GM23338 (cell line): ENCODE measurements around the gene BARX1. TPM values are rescaled to one million over a fixed set of nuclear protein-coding genes. Genes with fewer than 3 reads are reported as not detected.

Experiments used
- ATAC-seq: fragments of 200-7000 bp; cut with Tn5 transposase; 3 replicates; pipeline ENCODE4 v1.9.1; 2020
- DNase-seq: peaks from one replicate; pipeline ENCODE4 v3.0.0-alpha.2; 2015; ENCODE audit warnings: low spot score
- H2AFZ ChIP-seq: fragments of 200-600 bp; sonication (generic); 2 replicates; pipeline ENCODE4 v1.8.0; 2016; ENCODE audit warnings: antibody characterized with exemption, mild to moderate bottlenecking, moderate library complexity
- H3F3A ChIP-seq: fragments of 200-600 bp; sonication (generic); replicated peaks from 2 replicates; pipeline ENCODE4 v1.8.0; 2017; ENCODE audit warnings: antibody characterized with exemption, mixed run types, low read depth
- H3K27ac ChIP-seq: fragments of 200-600 bp; sonication (generic); 2 replicates; pipeline ENCODE4 v1.6.1; 2016; ENCODE audit warnings: low read depth
- H3K27me3 ChIP-seq: fragments of 200-600 bp; sonication (generic); 2 replicates; pipeline ENCODE4 v1.8.0; 2016; ENCODE audit warnings: mild to moderate bottlenecking, mixed run types, moderate library complexity; ENCODE audit not compliant: insufficient read depth
- H3K36me3 ChIP-seq: fragments of 200-600 bp; sonication (generic); 2 replicates; pipeline ENCODE4 v1.8.0; 2016; ENCODE audit warnings: mild to moderate bottlenecking; ENCODE audit not compliant: insufficient read depth
- H3K4me1 ChIP-seq: fragments of 200-600 bp; sonication (generic); 2 replicates; pipeline ENCODE4 v1.8.0; 2016; ENCODE audit warnings: mild to moderate bottlenecking, moderate library complexity; ENCODE audit not compliant: insufficient read depth
- H3K4me2 ChIP-seq: fragments of 200-600 bp; sonication (generic); 2 replicates; pipeline ENCODE4 v1.7.1; 2017; ENCODE audit warnings: mixed run types
- H3K4me3 ChIP-seq: fragments of 200-600 bp; sonication (generic); 2 replicates; pipeline ENCODE4 v1.6.1; 2016; ENCODE audit warnings: mixed run types
- H3K79me2 ChIP-seq: fragments of 200-600 bp; sonication (generic); replicated peaks from 2 replicates; pipeline ENCODE4 v1.8.0; 2017; ENCODE audit warnings: mild to moderate bottlenecking; ENCODE audit not compliant: insufficient read depth
- H3K9me2 ChIP-seq: fragments of 200-600 bp; sonication (generic); 2 replicates; pipeline ENCODE4 v1.8.0; 2017; ENCODE audit not compliant: insufficient read depth
- H4K20me1 ChIP-seq: fragments of 200-600 bp; sonication (generic); replicated peaks from 2 replicates; pipeline ENCODE4 v1.8.0; 2017; ENCODE audit warnings: mild to moderate bottlenecking; ENCODE audit not compliant: insufficient read depth
- H3K27ac Mint-ChIP-seq: 2 replicates; pipeline ENCODE4 v1.8.0; 2020; ENCODE audit warnings: inconsistent platforms, mild to moderate bottlenecking, moderate library complexity, mixed read lengths
- H3K27me3 Mint-ChIP-seq: 3 replicates; pipeline ENCODE4 v1.8.0; 2022; ENCODE audit warnings: low read depth, mild to moderate bottlenecking, moderate library complexity, mixed read lengths, inconsistent platforms; ENCODE audit not compliant: insufficient read depth, poor library complexity
- H3K36me3 Mint-ChIP-seq: 3 replicates; pipeline ENCODE4 v1.8.0; 2021; ENCODE audit warnings: low read depth, mild to moderate bottlenecking, inconsistent platforms, moderate library complexity, mixed read lengths
- H3K4me1 Mint-ChIP-seq: 3 replicates; pipeline ENCODE4 v1.8.0; 2020; ENCODE audit warnings: mild to moderate bottlenecking, inconsistent platforms, mixed read lengths
- H3K4me3 Mint-ChIP-seq: 3 replicates; pipeline ENCODE4 v1.8.0; 2021; ENCODE audit warnings: moderate library complexity, mild to moderate bottlenecking, inconsistent platforms, mixed read lengths
- H3K9me3 Mint-ChIP-seq: 3 replicates; pipeline ENCODE4 v1.8.0; 2020; ENCODE audit warnings: moderate library complexity, mild to moderate bottlenecking, inconsistent platforms, mixed read lengths
- CREB1 ChIP-seq: fragments of 250-450 bp; sonication (Bioruptor Pico); IDR thresholded peaks from 2 replicates; pipeline ENCODE4 v1.5.0; 2020; ENCODE audit warnings: low read depth, mild to moderate bottlenecking, moderate library complexity
- EZH2 ChIP-seq: fragments of 200-600 bp; sonication (generic); IDR thresholded peaks from one replicate; pipeline ENCODE4 v1.8.0; 2017; ENCODE audit warnings: antibody characterized with exemption, mild to moderate bottlenecking, low read depth; ENCODE audit not compliant: unreplicated experiment
- EZH2phosphoT487 ChIP-seq: fragments of 200-600 bp; sonication (generic); IDR thresholded peaks from one replicate; pipeline ENCODE4 v1.8.1; 2018; ENCODE audit warnings: antibody characterized with exemption; ENCODE audit not compliant: unreplicated experiment
- POLR2AphosphoS5 ChIP-seq: IDR thresholded peaks from 2 replicates; pipeline ENCODE4 v1.6.1; 2016; ENCODE audit warnings: antibody characterized with exemption, low read depth
- ZNF114 ChIP-seq: fragments of 250-450 bp; sonication (Bioruptor Pico); IDR thresholded peaks from 2 replicates; pipeline ENCODE4 v1.5.0; 2020; ENCODE audit warnings: mild to moderate bottlenecking, moderate library complexity
- ZNF331 ChIP-seq: fragments of 250-450 bp; sonication (Bioruptor Pico); IDR thresholded peaks from 2 replicates; pipeline ENCODE4 v1.5.0; 2020; ENCODE audit warnings: low read depth, mild to moderate bottlenecking, moderate library complexity
- polyA plus RNA-seq: library from polyadenylated mRNA; unstranded; fragments of >200 nt; fragmentation: Nextera tagmentation; extraction: Ambion mirVana; gene quantifications from 2 replicates; pipeline ENCODE4 v1.2.1, GENCODE V29; 2016
- total RNA-seq: library from RNA; depleted of rRNA; stranded (reverse); fragments of >200 nt; shearing (Covaris generic); gene quantifications from 2 replicates; pipeline ENCODE4 v1.2.3, GENCODE V29; 2014
- TF ChIP-seq, protein P1 (sequence below), 2 experiments: fragments of 200-600 bp in 1 of 2; sonication (generic) in 1 of 2; conservative IDR thresholded peaks; 2 replicates each; pipeline versions ENCODE4 v1.5.1 to v1.6.1; 2016 to 2017; ENCODE audit warnings: antibody characterized with exemption in 2 of 2, low read depth in 2 of 2, mild to moderate bottlenecking in 2 of 2, moderate library complexity in 1 of 2
- TF ChIP-seq, protein P2 (sequence below): IDR thresholded peaks from 2 replicates; pipeline ENCODE4 v1.6.1; 2016; ENCODE audit warnings: antibody characterized with exemption

Gene BARX1
- total and polyA plus RNA-seq, 2 experiments from 2014 or later, result 0.87 to 1.6 TPM

DNA sequence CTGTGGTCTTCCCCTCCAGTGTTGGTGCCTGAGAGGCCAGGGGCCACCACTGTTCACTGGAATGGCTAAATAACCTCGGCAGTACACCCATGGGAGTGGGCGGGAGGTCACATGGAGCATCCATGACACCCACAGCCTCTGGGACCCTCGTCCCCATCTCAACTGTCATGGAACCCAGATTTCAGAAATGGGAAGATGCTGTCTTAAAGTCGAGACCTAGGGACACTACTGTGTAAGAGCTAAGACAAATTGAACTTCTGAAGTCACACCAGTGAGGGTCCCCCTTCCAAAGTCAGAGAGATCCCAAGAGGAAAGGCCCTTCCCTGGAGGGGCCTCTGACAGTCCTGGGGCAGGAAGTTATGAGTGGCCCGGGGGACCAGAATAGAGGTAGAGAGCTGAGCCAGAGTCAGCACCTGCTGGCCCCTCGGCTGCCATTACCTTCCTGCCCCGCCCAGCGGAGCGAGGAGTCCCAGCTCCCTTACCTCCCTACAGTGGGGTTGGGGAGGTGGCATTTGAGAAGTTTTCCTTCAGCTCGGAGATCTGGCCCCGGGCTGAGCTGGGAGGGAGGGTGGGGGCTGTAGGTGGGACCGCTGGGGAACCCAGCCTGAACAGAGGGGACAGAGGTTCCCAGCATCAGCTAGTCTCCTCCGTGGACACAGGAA is 7.6 kb downstream of the BARX1 start:
- H3K4me2 ChIP-seq, result peak overlapping the region; percentile 83
- Mint-ChIP-seq H3K27me3 (peaks cover 100% of the 10 kb centered on the region), H3K4me3 (peak overlapping the region; percentile 70; the same call in 2 of the 3 replicates)

DNA sequence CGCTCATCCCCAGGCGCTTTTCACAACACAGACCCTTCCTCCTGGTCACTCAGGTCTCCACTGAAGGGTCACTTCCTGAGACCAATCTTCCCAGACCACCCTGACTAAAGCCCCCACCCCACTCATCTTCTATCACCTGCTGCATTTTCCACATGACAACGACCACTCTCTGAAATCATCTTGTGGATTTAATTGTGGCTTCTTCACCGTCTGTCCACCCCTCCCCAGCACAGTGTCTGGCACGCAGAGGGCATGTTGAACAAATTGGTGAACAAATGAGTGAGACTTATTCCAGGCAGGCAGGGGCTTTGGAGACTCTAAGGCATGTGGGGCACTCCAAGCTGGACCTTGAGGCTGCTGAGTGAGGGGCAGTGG is 8.8 kb downstream of the BARX1 start:
- ATAC-seq (no peak), DNase-seq (no peak)
- Histone ChIP-seq H3K4me2 (peak overlapping the region; percentile 94), H3K36me3 (no peaks in the 10 kb centered on the region), H3K4me3 (peak overlapping the region; percentile 69), H3K27ac (no peak overlapping the region), H3K79me2 (no peaks in the 10 kb centered on the region), H2AFZ (0 out of 2 replicates have a peak overlapping the region, but pooled peaks have one; percentile 99), H3K9me2 (no peaks in the 10 kb centered on the region), H4K20me1 (peaks cover 10% of the 10 kb centered on the region; the same call in 1 of the 2 replicates), H3F3A (peaks cover 18% of the 10 kb centered on the region), H3K27me3 (peaks cover 98% of the 10 kb centered on the region), H3K4me1 (peaks cover 63% of the 10 kb centered on the region)
- Mint-ChIP-seq H3K4me3 (peak overlapping the region; percentile 74), H3K36me3 (no peaks in the 10 kb centered on the region; the same call in 2 of the 3 replicates), H3K9me3 (peaks cover 15% of the 10 kb centered on the region; the same call in 2 of the 3 replicates), H3K27me3 (peaks cover 99% of the 10 kb centered on the region), H3K4me1 (peaks cover 61% of the 10 kb centered on the region), H3K27ac (no peak overlapping the region)
- no peak for TF ChIP-seq POLR2AphosphoS5
- TF ChIP-seq ZNF114 (CRISPR knock-in tag), result no peak
- TF ChIP-seq CREB1 (CRISPR knock-in tag), result no peak
- TF ChIP-seq ZNF331 (CRISPR knock-in tag), result no peak
- TF ChIP-seq, protein P1, sequence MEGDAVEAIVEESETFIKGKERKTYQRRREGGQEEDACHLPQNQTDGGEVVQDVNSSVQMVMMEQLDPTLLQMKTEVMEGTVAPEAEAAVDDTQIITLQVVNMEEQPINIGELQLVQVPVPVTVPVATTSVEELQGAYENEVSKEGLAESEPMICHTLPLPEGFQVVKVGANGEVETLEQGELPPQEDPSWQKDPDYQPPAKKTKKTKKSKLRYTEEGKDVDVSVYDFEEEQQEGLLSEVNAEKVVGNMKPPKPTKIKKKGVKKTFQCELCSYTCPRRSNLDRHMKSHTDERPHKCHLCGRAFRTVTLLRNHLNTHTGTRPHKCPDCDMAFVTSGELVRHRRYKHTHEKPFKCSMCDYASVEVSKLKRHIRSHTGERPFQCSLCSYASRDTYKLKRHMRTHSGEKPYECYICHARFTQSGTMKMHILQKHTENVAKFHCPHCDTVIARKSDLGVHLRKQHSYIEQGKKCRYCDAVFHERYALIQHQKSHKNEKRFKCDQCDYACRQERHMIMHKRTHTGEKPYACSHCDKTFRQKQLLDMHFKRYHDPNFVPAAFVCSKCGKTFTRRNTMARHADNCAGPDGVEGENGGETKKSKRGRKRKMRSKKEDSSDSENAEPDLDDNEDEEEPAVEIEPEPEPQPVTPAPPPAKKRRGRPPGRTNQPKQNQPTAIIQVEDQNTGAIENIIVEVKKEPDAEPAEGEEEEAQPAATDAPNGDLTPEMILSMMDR (conservative IDR thresholded peaks at IDR 0.05; ENCODE audit: low read depth in 2 of 2), result no peak
- TF ChIP-seq EZH2phosphoT487, result peak; percentile 64
- TF ChIP-seq EZH2, result peak; percentile 87

More for the DNA sequence above, 7.6 kb downstream of the BARX1 start:
- ATAC-seq (0 out of 3 replicates have a peak, but pooled peaks have one; percentile 0), DNase-seq (peak; percentile 62)
- peaks cover 99% of the 10 kb centered on the region for H3K27me3 ChIP-seq
- H3K4me1 ChIP-seq, result peaks cover 59% of the 10 kb centered on the region
- peak overlapping the region; percentile 58 for H3K4me3 ChIP-seq
- H3K27ac ChIP-seq, result no peak overlapping the region
- peaks cover 18% of the 10 kb centered on the region for H3F3A ChIP-seq
- no peak overlapping the region for H2AFZ ChIP-seq
- no peaks in the 10 kb centered on the region for H3K9me2 ChIP-seq
- peaks cover 10% of the 10 kb centered on the region; the same call in 1 of the 2 replicates for H4K20me1 ChIP-seq
- no peak overlapping the region for H3K27ac Mint-ChIP-seq
- no peaks in the 10 kb centered on the region for H3K79me2 ChIP-seq
- peaks cover 60% of the 10 kb centered on the region for H3K4me1 Mint-ChIP-seq
- no peaks in the 10 kb centered on the region; the same call in 2 of the 3 replicates for H3K36me3 Mint-ChIP-seq
- peak; percentile 62 for TF ChIP-seq EZH2
- TF ChIP-seq, protein P2, sequence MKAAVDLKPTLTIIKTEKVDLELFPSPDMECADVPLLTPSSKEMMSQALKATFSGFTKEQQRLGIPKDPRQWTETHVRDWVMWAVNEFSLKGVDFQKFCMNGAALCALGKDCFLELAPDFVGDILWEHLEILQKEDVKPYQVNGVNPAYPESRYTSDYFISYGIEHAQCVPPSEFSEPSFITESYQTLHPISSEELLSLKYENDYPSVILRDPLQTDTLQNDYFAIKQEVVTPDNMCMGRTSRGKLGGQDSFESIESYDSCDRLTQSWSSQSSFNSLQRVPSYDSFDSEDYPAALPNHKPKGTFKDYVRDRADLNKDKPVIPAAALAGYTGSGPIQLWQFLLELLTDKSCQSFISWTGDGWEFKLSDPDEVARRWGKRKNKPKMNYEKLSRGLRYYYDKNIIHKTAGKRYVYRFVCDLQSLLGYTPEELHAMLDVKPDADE, result no peak
- no peaks in the 10 kb centered on the region for H3K36me3 ChIP-seq
- H3K9me3 Mint-ChIP-seq, result peaks cover 18% of the 10 kb centered on the region; the same call in 2 of the 3 replicates
